Keratinocyte (primary cell): ENCODE measurements around the gene BAG5. TPM values are rescaled to one million over a fixed set of nuclear protein-coding genes. Genes with fewer than 3 reads are reported as not detected.
"Not testable (repeated sequence)": the region's sequence is repeated elsewhere in the genome, so short reads cannot be mapped to it uniquely, and the experiment has no call there.

ENCODE experiments used
- DNase-seq: peaks from one replicate; pipeline ENCODE4 v3.0.0-alpha.2; 2011; ENCODE audit warnings: low read depth, missing footprints, low spot score
- FAIRE-seq: peaks from 2 replicates; lab custom pipeline; 2011; peaks lifted over from hg19 to GRCh38; lab: Jason Lieb, UNC
- H2AFZ ChIP-seq: 2 replicates; pipeline ENCODE4 v1.6.0; 2012; ENCODE audit warnings: low read length, control low read depth, inconsistent platforms; ENCODE audit not compliant: control insufficient read depth
- H3K27ac ChIP-seq: 2 replicates; pipeline ENCODE4 v1.5.1; 2011; ENCODE audit warnings: low read length; ENCODE audit not compliant: control insufficient read depth, insufficient read depth
- H3K27me3 ChIP-seq: 3 replicates; pipeline ENCODE4 v1.6.0; 2011; ENCODE audit warnings: low read length; ENCODE audit not compliant: control insufficient read depth, insufficient read depth; ENCODE audit errors: extremely low read depth
- H3K36me3 ChIP-seq, 2 experiments: 2 replicates in 1 of 2; 3 replicates in 1 of 2; pipeline ENCODE4 v1.5.1; 2011; ENCODE audit warnings: low read length in 2 of 2, mild to moderate bottlenecking in 1 of 2; ENCODE audit not compliant: control insufficient read depth in 2 of 2, insufficient read depth in 2 of 2; ENCODE audit errors: extremely low read depth in 1 of 2
- H3K4me1 ChIP-seq: 3 replicates; pipeline ENCODE4 v1.5.1; 2011; ENCODE audit warnings: low read length; ENCODE audit not compliant: control insufficient read depth, insufficient read depth; ENCODE audit errors: extremely low read depth
- H3K4me2 ChIP-seq: 3 replicates; pipeline ENCODE4 v1.6.0; 2011; ENCODE audit warnings: low read depth, low read length; ENCODE audit not compliant: control insufficient read depth, insufficient read depth; ENCODE audit errors: extremely low read depth
- H3K4me3 ChIP-seq, 3 experiments: fragments of 200-600 bp in 1 of 3; sonication (generic) in 1 of 3; 2 replicates in 2 of 3; 3 replicates in 1 of 3; pipeline ENCODE4 v1.5.1; 2011 to 2016; ENCODE audit warnings: low read length in 3 of 3, mild to moderate bottlenecking in 3 of 3, control low read depth in 2 of 3, inconsistent platforms in 1 of 3, low read depth in 1 of 3, mixed read lengths in 1 of 3, mixed run types in 1 of 3, moderate library complexity in 1 of 3; ENCODE audit not compliant: control insufficient read depth in 2 of 3, insufficient read depth in 2 of 3; ENCODE audit errors: extremely low read depth in 1 of 3
- H3K79me2 ChIP-seq: 2 replicates; pipeline ENCODE4 v1.6.0; 2012; ENCODE audit warnings: low read length; ENCODE audit not compliant: control insufficient read depth, insufficient read depth
- H3K9ac ChIP-seq: 3 replicates; pipeline ENCODE4 v1.6.0; 2011; ENCODE audit warnings: low read length; ENCODE audit not compliant: control insufficient read depth, insufficient read depth; ENCODE audit errors: extremely low read depth
- H3K9me1 ChIP-seq: 3 replicates; pipeline ENCODE4 v1.6.0; 2011; ENCODE audit warnings: low read length; ENCODE audit not compliant: control insufficient read depth, insufficient read depth; ENCODE audit errors: extremely low read depth
- H3K9me3 ChIP-seq: 2 replicates; pipeline ENCODE4 v1.5.1; 2012; ENCODE audit warnings: low read depth, low read length; ENCODE audit not compliant: control insufficient read depth
- H4K20me1 ChIP-seq: 3 replicates; pipeline ENCODE4 v1.6.0; 2011; ENCODE audit warnings: low read length; ENCODE audit not compliant: control insufficient read depth, insufficient read depth; ENCODE audit errors: extremely low read depth
- EZH2 ChIP-seq: IDR thresholded peaks from one replicate; pipeline ENCODE4 v1.6.1; 2012; ENCODE audit warnings: inconsistent platforms, mild to moderate bottlenecking, low read length, moderate library complexity
- dilution Hi-C: fragments of 300-500 bp; cut with MboI; formaldehyde crosslinking; loops from one replicate; pipeline ENCODE4 v1.7.0; 2020; ENCODE audit warnings: low sequenced_read_pairs; ENCODE audit not compliant: extremely low pct_ligation_motif_present
- polyA plus RNA-seq, 5 experiments: library from polyadenylated mRNA; depleted of rRNA in 3 of 5; stranded (reverse) in 3 of 5; stranded (forward) in 1 of 5; unstranded in 1 of 5; fragments of >200 nt; gene quantifications; 1 replicate in 1 of 5; 2 replicates in 3 of 5; 3 replicates in 1 of 5; pipeline versions ENCODE4 v1.2.1 to v1.2.3, GENCODE V29; 2011 to 2012; ENCODE audit warnings: missing spikeins in 2 of 5, low read depth in 1 of 5, low replicate concordance in 1 of 5
- TF ChIP-seq, protein P1 (sequence below), 3 experiments: IDR thresholded peaks in 1 of 3; conservative IDR thresholded peaks in 1 of 3; optimal IDR thresholded peaks in 1 of 3; 2 replicates in 2 of 3; 3 replicates in 1 of 3; pipeline versions ENCODE3 to v1.5.1; 2011; ENCODE audit warnings: low read length in 3 of 3, mild to moderate bottlenecking in 3 of 3, moderate library complexity in 2 of 3, control low read depth in 1 of 3, inconsistent platforms in 1 of 3; ENCODE audit not compliant: insufficient read depth in 2 of 3; ENCODE audit errors: extremely low read depth in 1 of 3

Gene BAG5
- polyA plus RNA-seq, 1 donor (not counting 4 experiments of a cell fraction or from before 2014, with no cell fraction given), result 14.4 TPM

GRCh38 chr14:103526247-103526913 is 36.1 kb downstream of the BAG5 start:
- Histone ChIP-seq H3K4me1 (peaks cover 35% of the 10 kb centered on the region), H3K79me2 (peaks cover 22% of the 10 kb centered on the region), H3K9me3 (no peaks in the 10 kb centered on the region), H3K27ac (no peak overlapping the region), H3K9me1 (no peaks in the 10 kb centered on the region), H3K36me3 (peaks cover 4 to 7% of the 10 kb centered on the region in 2 experiments), H2AFZ (no peak overlapping the region), H3K4me2 (no peak overlapping the region), H3K4me3 (no peak overlapping the region), H3K9ac (no peak overlapping the region), H3K27me3 (peaks cover 24% of the 10 kb centered on the region), H4K20me1 (no peaks in the 10 kb centered on the region)
- DNase-seq (no peak), FAIRE-seq (no peak)
- no peak for TF ChIP-seq EZH2
- TF ChIP-seq, protein P1, sequence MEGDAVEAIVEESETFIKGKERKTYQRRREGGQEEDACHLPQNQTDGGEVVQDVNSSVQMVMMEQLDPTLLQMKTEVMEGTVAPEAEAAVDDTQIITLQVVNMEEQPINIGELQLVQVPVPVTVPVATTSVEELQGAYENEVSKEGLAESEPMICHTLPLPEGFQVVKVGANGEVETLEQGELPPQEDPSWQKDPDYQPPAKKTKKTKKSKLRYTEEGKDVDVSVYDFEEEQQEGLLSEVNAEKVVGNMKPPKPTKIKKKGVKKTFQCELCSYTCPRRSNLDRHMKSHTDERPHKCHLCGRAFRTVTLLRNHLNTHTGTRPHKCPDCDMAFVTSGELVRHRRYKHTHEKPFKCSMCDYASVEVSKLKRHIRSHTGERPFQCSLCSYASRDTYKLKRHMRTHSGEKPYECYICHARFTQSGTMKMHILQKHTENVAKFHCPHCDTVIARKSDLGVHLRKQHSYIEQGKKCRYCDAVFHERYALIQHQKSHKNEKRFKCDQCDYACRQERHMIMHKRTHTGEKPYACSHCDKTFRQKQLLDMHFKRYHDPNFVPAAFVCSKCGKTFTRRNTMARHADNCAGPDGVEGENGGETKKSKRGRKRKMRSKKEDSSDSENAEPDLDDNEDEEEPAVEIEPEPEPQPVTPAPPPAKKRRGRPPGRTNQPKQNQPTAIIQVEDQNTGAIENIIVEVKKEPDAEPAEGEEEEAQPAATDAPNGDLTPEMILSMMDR (optimal IDR thresholded peaks at IDR 0.05 in 1 of 3, IDR thresholded peaks at IDR 0.05 in 1 of 3, conservative IDR thresholded peaks at IDR 0.05 in 1 of 3; ENCODE audit: extremely low read depth in 1 of 3, insufficient read depth in 2 of 3, low read length in 3 of 3), result no peak
- dilution Hi-C loops, result no loop called here

DNA sequence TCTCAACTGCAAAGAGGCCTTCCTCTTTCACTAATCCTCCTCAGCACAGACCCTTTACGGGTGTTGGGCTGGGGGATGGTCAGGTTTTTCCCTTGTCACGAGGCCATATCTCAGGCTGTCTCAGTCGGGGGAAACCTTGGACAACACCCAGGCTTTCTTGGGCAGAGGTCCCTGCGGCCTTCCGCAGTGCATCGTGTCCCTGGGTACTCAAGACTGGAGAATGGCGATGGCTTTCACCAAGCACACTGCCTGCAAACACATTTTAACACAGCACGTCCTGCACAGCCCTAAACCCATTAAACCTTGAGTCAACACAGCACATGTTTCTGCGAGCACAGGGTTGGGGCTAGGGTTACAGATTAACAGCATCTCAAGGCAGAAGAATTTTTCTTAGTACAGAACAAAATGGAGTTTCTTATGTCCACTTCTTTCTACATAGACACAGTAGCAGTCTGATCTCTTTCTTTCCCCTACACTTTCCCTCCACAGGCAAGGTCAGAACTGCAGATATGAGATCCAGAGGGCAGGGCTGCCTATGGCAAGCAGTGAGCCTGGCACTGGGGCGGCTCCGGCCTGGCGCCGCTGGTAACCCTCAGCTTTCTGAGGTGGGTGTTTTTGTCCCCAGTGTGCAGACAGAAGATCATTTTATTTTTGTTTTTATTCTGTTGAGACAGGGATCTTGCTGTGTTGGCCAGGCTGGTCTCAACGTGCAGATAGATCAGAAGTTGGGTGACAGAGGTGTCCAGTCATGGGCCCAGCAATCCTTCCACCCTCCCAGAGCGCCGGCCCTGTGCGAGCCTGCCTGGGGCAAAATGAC is 36.8 kb downstream of the BAG5 start:
- Histone ChIP-seq H3K4me1 (peaks cover 35% of the 10 kb centered on the region), H3K27me3 (peaks cover 31% of the 10 kb centered on the region), H3K79me2 (peaks cover 16% of the 10 kb centered on the region)
- H3K9ac ChIP-seq, DNase-seq, FAIRE-seq, dilution Hi-C loops, H3K4me2 ChIP-seq, H3K27ac ChIP-seq, H3K4me3 ChIP-seq, H3K9me3 ChIP-seq, H3K36me3 ChIP-seq, H4K20me1 ChIP-seq, H3K9me1 ChIP-seq, H2AFZ ChIP-seq: not testable (repeated sequence)
